ENCODE results near the gene MAMSTR. TPM values are rescaled to one million over a fixed set of nuclear protein-coding genes. Genes with fewer than 3 reads are reported as not detected.

The MAMSTR gene
- total and polyA plus RNA-seq, 11 donors, result 0.65 to 5.5 (median 2.0) TPM

DNA sequence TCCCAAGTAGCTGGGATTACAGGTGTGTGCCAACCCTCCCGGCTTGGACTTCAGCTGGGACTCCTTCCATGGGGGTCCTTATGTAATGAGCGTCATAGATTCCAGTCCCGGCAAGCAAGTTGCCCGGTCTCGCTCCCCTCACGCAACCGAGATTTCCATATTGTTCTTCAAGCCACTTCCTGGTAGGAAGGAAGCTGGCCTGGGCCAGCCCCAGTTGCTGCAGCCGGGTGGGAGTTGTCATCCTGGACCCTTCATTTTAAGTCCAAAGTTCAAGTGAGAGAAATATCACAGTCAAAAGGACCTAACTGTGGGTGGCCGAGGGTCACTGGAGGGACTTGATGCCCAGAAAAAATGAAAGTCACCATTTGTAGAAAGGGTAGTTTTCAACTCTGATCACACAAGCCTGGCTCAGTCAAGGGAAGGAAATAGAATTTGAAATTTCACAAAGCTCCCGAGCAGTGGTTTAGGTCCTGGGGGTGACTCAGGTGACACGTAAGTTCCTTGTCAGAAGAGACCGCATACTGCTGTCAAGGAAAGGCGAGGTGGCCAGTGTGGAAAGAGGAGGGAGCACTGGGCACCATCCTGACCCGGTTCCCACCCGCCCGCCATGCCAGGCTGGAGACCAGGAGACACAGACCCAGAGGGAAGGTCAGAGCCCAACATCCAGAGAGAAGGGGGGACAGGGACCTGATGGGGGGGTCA lies 41.1 kb upstream of the MAMSTR start:
- Histone ChIP-seq H3K4me3 (no peak overlapping the region), H3K4me1 (peaks cover 0 to 15% (median 0%) of the 10 kb centered on the region in 12 donors), H3K27ac (peak overlapping the region; percentile 23 to 91 (median 68)), H3K27me3 (peaks cover 0 to 3% (median 0%) of the 10 kb centered on the region in 9 donors), H3K36me3 (no peaks in the 10 kb centered on the region), H3K9me3 (no peaks in the 10 kb centered on the region)
- intact Hi-C loops (cut with DNase I), result no loop called here
- TF ChIP-seq POLR2A (IDR thresholded peaks at IDR 0.05), result no peak
- TF ChIP-seq, protein P1, sequence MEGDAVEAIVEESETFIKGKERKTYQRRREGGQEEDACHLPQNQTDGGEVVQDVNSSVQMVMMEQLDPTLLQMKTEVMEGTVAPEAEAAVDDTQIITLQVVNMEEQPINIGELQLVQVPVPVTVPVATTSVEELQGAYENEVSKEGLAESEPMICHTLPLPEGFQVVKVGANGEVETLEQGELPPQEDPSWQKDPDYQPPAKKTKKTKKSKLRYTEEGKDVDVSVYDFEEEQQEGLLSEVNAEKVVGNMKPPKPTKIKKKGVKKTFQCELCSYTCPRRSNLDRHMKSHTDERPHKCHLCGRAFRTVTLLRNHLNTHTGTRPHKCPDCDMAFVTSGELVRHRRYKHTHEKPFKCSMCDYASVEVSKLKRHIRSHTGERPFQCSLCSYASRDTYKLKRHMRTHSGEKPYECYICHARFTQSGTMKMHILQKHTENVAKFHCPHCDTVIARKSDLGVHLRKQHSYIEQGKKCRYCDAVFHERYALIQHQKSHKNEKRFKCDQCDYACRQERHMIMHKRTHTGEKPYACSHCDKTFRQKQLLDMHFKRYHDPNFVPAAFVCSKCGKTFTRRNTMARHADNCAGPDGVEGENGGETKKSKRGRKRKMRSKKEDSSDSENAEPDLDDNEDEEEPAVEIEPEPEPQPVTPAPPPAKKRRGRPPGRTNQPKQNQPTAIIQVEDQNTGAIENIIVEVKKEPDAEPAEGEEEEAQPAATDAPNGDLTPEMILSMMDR (IDR thresholded peaks at IDR 0.05), result no peak
- WGBS, 4 donors, result 57 to 69% (median 62%) methylated on average over 16 of the region's 16 CpGs
- peak; percentile 28 to 90 (median 44) for ATAC-seq
- DNase-seq, result peak in 3 of 5 donors; percentile 29 to 55 (median 50)

DNA sequence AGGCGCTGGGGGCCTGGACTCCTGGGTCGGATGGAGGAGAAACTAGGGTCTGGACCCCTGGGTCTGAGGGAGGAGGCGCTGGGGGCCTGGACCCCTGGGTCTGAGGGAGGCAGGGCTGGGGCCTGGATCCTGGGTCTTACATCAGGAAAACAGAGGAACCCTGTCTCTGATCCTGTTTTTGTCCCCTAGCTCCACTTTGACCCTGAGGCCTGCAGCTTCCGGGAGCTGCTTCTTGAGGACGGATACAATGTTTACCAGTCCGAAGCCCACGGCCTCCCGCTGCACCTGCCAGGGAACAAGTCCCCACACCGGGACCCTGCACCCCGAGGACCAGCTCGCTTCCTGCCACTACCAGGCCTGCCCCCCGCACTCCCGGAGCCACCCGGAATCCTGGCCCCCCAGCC lies 38.2 kb upstream of the MAMSTR start:
- ATAC-seq, result no peak
- H3K9me3 ChIP-seq, result no peaks in the 10 kb centered on the region
- TF ChIP-seq POLR2A (IDR thresholded peaks at IDR 0.05), result no peak
- TF ChIP-seq, protein P1 (IDR thresholded peaks at IDR 0.05), result no peak
- H3K4me1 ChIP-seq, result peaks cover 0 to 21% (median 7%) of the 10 kb centered on the region in 12 donors
- peak in 1 of 5 donors; percentile 11 for DNase-seq
- no peak overlapping the region for H3K27ac ChIP-seq
- H3K27me3 ChIP-seq, result peaks cover 0 to 14% (median 0%) of the 10 kb centered on the region in 9 donors
- intact Hi-C loops (cut with DNase I), result no loop called here
- 89 to 94% (median 93%) methylated on average over 13 to 14 of the region's 14 CpGs for WGBS, 4 donors
- H3K36me3 ChIP-seq, result no peaks in the 10 kb centered on the region
- no peak overlapping the region for H3K4me3 ChIP-seq

DNA sequence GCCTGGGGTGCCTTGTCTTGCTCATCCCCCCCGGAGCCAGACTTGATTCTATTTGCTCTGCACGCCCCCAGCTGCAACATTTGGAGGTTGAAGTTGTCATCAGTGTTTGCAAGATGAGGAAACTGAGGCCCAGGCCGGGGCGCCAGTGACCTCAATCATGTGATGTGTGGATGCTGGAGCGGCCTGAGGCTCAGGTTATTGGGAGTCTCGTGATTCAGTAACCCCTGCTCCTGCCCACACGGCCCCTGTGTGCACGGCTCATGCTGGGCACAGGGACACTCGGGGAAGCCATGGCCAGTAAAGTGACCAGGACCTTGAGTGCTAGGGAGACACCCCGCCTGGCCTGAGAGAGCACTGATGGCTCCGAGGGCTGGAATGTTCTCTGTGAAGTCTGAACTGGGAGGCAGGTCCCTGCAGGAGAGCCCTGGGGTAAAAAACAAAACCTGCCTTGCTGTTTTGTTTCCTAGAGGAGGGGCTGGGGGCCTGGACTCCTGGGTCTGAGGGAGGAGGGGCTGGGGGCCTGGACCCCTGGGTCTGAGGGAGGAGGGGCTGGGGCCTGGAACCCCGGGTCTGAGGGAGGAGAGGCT lies 37.7 kb upstream of the MAMSTR start:
- DNase-seq (no peak), ATAC-seq (no peak)
- TF ChIP-seq, protein P1 (IDR thresholded peaks at IDR 0.05), result no peak
- no peak for TF ChIP-seq POLR2A (IDR thresholded peaks at IDR 0.05)
- 88 to 95% (median 93%) methylated on average over 11 to 12 of the region's 12 CpGs for WGBS, 4 donors
- intact Hi-C loops (cut with DNase I), result no loop called here
- Histone ChIP-seq H3K27ac (no peak overlapping the region), H3K9me3 (no peaks in the 10 kb centered on the region), H3K36me3 (no peaks in the 10 kb centered on the region), H3K4me3 (no peak overlapping the region), H3K27me3 (peaks cover 0 to 20% (median 4%) of the 10 kb centered on the region in 9 donors), H3K4me1 (peaks cover 0 to 27% (median 12%) of the 10 kb centered on the region in 12 donors)

DNA sequence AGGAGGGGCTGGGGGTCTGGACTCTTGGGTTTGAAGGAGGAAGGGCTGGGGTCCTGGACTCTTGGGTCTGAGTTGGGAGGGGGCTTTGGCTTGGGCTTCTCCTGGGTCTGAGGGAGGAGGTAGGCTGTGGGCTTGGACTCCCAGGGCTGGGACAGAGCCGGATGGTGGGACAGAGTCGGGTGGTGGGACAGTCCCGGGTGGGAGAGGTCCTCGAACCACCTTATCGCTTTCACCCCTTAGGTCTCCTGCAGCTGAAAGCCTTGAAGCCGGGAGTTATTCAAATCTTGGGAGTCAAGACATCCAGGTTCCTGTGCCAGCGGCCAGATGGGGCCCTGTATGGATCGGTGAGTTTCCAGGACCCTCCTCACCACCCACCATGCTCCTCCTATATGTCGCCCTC lies 37.2 kb upstream of the MAMSTR start:
- no peaks in the 10 kb centered on the region for H3K9me3 ChIP-seq
- H3K27me3 ChIP-seq, result peaks cover 0 to 25% (median 6%) of the 10 kb centered on the region in 9 donors
- no peak for TF ChIP-seq POLR2A (IDR thresholded peaks at IDR 0.05)
- TF ChIP-seq, protein P1 (IDR thresholded peaks at IDR 0.05), result no peak
- H3K4me1 ChIP-seq, result peaks cover 0 to 31% (median 15%) of the 10 kb centered on the region in 12 donors
- intact Hi-C loops (cut with DNase I), result no loop called here
- no peaks in the 10 kb centered on the region for H3K36me3 ChIP-seq
- no peak overlapping the region for H3K27ac ChIP-seq
- no peak for ATAC-seq
- 77 to 89% (median 81%) methylated on average over 7 to 9 of the region's 9 CpGs for WGBS, 4 donors
- no peak overlapping the region for H3K4me3 ChIP-seq
- no peak for DNase-seq

Measured in heart left ventricle (tissue), 16 donors.